GM18858 (cell line): ENCODE measurements around the gene CENPB.
"Not testable (repeated sequence)": the region's sequence is repeated elsewhere in the genome, so short reads cannot be mapped to it uniquely, and the experiment has no call there.

Source experiments
- ATAC-seq: cut with Tn5 transposase; IDR thresholded peaks from one replicate; pipeline ENCODE4 v1.9.1; 2021; ENCODE audit not compliant: unreplicated experiment

The CENPB gene

DNA sequence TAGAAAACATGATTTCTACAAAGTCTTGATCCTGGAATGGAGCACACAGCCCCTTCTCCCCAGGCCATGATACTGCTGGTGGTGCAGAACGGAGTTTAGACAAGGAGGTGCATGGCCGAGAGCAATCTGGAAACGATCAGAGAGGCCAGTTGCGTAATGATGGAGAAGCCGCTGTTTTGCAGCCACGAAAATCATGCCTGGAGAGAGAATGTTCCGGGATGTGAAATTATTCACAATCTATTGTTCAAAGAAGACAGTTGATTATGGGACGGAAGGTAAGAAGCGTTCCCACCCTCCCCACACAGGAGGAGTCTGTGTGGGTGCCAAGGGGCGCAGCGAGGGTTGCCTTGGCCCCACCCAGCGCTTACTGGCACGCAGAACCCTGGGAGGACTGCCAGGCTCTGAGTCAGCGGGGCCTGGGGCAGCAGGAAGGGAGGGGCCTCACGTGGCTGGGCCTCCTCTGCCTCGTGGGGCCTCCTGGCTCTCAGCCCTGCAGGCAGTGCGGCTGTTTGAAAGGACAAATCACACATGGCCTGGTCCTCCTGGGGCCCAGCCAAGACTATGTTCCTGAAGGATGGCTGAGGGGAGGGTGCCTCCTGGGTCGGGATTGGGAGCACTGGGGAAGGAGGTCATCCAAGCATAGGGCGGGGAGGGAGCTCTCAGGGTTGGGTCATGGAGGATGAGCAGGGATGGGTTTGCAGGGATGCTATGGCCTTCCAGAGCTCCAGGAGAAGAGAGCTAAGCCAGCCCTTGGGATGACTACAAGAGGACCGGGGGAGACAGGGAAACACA is 25.1 kb upstream of the CENPB start:
- ATAC-seq, result no peak

DNA sequence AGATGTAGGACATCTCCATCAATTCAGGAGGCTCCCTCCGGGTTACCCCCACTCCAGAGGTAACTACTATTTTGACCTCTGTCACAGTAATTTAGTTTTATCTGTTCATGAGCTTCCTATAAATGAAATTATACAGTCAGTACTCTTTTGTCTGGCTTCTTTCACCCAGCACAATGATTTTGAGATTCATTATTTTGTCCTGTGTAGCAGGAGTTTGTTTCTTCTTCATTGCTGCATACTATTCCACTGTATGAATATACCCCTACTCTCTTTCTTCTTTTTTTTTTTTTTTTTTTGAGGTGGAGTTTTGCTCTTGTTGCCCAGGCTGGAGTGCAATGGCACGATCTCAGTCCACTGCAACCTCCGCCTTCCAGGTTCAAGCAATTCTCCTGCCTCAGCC is 22.0 kb upstream of the CENPB start:
- ATAC-seq, result no peak

DNA sequence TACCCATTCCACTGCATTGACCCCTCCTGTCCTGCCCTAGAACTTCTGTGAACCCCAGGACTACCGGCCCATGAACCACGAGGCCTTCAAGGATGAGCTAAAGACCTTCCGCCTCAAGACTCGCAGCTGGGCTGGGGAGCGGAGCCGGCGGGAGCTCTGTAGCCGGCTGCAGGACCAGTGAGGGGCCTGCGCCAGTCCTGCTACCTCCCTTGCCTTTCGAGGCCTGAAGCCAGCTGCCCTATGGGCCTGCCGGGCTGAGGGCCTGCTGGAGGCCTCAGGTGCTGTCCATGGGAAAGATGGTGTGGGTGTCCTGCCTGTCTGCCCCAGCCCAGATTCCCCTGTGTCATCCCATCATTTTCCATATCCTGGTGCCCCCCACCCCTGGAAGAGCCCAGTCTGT is 18.2 kb upstream of the CENPB start:
- no peak for ATAC-seq

DNA sequence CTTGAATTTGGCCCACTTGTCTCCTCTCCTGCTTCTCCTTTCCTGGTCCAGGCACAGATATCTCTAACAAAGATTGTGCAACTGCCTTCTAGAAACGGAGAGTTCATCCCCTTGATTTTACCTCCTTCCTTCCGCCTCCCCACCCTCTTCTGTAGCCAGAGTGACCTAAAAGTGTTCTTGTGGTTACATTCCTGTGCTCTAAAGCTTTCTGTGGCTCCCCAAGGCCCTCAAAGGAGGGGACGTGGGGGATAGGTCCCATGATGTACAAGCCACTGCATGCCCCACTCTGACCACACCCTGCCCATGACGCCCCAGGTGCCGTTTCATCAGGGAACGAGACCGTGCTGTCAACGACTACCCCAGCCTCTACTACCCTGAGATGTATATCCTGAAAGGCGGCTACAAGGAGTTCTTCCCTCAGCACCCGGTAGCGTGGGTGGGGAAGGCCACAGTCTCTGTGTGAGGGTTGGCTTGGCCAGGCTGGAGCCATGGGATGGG is 17.8 kb upstream of the CENPB start:
- ATAC-seq, result no peak

DNA sequence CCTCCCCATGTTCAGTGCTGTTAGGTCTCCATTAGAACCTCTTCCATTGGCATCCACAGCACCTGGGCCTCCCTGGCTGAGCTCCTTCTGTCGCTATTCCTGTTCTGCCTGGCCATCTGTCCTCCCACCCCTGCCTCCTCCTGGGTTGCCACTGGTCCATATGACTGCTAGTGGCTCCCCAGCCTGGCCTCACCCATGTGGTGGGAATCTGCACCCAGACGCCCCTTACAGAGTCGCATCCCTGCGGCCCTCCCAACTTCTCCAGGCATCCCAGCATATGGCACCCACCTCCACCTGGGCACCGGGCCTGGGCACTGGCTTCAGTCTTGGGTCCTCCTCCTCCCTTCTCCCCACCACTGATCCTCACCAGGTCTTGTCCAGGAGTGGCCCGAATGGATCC is 17.3 kb upstream of the CENPB start:
- no peak for ATAC-seq

DNA sequence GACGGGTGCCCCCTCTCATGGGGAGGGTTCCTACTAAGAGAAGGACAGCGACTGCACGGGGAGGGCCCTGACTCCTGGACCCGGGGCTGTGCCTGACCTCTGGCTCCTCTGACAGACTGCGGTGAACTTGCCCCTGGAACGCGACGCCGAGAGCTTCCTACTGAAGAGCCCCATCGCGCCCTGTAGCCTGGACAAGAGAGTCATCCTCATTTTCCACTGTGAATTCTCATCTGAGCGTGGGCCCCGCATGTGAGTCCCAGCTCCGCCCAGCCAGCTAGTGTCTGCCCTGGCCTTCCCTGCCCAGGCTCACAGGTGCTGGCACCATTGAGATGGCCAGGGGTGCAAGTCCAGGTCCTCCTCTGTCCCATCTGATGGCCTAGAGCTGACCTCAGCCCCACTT is 16.7 kb upstream of the CENPB start:
- ATAC-seq, result no peak

DNA sequence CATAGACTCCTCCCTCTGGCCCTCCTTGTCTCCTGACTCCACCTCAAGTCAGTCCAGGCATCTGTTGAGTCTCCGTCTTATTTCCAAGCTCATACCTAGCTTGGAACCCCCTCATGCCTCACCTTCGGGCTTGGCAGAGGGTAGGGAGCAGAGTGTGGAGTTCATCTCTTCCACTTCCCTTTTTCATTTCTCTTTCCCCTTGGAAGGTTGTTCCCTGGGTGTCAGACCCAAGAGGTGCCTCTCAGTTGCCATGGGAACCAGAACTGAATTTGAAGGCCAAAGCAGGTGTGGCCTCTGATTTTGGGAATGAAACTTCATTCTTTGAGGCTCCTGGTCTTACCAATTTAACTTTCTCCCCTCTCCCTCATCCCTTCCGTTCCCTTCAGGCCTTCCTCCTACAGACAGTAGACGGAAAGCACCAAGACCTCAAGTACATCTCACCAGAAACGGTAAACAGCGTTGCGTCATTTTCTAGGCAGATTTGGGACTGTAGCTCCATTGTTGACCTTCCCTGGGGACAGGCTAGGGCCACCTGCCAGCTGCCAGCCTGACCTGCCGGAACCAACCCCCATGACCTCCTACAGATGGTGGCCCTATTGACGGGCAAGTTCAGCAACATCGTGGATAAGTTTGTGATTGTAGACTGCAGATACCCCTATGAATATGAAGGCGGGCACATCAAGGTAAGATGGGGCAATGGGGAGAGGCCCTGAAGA is 16.1 kb upstream of the CENPB start:
- ATAC-seq, result no peak

DNA sequence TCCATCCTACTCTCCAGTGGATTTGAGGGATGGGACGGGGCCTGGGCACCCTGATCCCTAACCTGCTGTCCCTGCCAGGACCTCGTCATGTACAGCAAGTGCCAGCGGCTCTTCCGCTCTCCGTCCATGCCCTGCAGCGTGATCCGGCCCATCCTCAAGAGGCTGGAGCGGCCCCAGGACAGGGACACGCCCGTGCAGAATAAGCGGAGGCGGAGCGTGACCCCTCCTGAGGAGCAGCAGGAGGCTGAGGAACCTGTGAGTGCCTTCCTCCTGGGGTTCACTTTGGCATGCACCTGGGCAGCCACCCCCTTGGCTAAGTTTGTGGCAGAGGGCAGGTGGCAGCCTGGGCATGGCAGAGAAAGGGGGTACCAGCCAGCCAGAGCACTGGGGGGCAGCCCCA is 15.3 kb upstream of the CENPB start:
- ATAC-seq, result no peak

DNA sequence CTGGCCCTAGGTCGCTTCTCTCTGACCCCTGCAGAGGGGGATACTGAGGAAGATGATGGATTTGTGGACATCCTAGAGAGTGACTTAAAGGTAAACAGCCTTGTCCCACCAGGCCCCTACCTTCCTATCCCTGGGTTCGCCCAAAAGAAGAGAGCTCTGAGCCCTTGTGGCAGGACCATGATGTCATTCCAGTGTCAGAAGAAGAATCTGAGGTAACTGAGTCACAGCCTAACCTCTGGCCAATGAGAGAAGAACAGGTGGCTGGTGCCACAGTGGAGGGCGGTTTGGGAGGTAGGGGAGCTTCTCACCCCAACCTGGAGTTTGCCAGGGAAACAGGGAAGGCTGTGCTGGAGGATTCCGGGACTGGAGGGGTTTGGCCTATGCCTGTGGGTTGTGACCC is 14.8 kb upstream of the CENPB start:
- ATAC-seq, result no peak

DNA sequence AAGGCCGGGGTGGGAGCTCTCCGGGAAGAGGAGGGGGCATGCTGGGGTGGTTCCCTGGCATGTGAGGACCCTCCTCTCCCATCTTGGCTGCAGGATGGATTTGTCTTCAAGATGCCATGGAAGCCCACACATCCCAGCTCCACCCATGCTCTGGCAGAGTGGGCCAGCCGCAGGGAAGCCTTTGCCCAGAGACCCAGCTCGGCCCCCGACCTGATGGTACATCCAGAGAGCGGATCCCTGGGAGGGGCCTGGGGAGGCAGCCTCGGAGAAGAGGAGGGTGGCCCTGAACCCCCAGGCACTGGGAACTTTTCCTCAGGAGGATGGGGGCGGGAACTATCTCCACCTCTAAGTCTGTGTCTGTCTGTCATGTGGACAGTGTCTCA is 14.3 kb upstream of the CENPB start:
- ATAC-seq, result no peak

DNA sequence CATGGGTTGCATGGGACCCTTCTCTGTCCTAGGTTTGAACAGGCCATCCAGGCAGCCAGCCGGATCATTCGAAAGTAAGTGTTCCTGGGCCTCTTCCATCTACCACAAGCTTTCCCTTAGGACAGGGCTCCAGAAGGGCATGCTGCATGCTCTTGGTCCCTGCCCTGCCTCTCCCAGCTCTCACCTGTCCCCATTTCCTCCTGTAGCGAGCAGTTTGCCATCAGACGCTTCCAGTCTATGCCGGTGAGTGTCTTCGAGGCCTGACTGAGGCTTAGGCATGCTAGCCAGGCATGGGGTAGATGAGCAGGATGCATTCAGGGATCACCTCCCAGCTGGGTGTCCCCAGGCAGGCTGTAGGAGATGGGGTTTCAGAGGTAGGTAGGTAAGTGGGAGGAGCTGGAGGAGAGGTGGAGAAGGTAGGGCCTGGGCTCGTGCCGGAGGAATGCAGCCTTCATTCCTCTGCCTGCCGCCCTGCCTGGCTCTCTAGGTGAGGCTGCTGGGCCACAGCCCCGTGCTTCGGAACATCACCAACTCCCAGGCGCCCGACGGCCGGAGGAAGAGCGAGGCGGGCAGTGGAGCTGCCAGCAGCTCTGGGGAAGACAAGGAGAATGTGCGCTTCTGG is 13.8 kb upstream of the CENPB start:
- no peak for ATAC-seq

DNA sequence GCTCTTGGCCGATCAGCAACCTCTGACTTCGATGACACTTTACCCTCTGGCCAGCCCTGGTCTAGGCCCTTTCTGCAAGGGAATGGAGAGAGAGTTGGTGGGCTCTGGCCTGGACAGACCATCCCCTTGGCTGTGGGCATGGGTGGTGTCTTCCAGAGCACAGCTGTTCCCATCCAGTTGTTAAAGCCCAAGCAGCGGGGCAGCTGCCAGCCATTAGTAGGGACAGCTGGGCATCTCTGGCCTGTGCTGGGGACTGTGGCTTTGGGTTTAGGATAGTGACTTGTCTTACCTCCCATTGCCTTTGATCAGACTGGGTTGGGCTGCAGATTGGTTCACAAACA is 12.3 kb upstream of the CENPB start:
- no peak for ATAC-seq

DNA sequence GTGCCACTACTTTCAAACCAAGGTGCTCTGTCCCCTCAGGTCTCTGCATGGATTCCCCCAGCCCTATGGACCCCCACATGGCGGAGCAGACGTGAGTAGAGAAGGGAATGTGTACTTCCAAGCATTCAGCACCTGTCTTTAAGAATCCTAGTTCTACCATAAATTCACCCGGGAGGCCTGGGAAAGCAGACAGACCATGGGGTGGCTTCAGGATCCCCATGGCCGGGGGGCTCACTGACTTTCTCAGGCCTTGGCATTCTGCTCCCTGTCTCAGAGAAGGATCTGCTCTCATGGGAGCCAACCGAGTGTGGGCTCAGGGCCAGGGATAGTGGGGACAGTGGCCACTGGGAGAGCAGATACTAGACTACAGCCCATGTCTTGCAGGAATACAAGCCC is 11.8 kb upstream of the CENPB start:
- no peak for ATAC-seq

DNA sequence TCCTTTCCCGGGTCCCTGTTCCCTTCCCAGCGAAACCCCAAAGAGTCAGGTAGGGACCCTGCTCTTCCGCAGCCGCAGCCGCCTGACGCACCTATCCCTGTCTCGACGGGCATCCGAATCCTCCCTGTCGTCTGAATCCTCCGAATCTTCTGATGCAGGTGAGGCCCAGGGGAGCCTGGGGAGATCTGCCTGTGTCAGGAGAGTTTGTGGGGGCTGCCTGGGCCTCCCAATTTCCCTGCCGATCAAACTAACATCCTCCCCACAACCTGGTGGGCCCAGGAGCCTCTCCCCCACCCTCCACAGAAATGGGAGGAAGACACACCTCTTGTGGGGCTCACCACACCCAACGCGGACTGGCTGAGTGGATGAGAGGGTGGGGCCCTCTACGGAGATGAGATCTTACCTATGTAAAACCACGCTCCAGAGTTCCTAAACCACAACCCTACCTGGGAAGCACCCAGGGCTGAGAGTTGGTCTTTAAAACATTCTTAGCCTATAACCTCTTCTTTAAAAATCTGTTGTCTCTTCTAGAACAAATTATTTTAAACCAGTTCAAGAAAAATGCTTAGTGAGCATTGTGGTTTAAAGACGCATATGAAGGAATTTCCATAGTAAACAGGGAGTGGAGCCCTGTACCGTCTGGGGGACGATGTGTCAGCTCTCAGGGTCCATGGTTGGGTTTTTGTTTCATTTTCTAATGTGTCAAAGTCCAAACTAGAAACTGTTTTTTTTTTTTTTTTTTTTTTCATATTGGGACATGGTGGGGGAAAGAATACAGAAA is 11.2 kb upstream of the CENPB start:
- ATAC-seq, result no peak

DNA sequence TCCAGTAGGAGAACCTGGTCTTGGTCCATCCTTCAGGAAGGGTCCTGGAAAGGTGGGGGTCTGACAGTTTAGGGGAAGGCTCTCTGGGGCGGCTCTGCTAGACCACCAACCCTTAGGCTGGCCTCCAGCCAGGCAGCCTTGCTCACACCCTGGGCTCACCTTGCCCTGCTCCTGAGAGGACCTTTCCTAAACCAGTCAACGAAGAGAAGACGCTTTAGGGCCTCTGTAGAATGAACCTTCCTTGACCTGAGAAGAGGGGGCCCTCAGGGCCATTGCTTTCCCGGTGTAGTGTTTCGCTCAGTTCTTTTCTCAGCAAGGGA is 10.6 kb upstream of the CENPB start:
- no peak for ATAC-seq

DNA sequence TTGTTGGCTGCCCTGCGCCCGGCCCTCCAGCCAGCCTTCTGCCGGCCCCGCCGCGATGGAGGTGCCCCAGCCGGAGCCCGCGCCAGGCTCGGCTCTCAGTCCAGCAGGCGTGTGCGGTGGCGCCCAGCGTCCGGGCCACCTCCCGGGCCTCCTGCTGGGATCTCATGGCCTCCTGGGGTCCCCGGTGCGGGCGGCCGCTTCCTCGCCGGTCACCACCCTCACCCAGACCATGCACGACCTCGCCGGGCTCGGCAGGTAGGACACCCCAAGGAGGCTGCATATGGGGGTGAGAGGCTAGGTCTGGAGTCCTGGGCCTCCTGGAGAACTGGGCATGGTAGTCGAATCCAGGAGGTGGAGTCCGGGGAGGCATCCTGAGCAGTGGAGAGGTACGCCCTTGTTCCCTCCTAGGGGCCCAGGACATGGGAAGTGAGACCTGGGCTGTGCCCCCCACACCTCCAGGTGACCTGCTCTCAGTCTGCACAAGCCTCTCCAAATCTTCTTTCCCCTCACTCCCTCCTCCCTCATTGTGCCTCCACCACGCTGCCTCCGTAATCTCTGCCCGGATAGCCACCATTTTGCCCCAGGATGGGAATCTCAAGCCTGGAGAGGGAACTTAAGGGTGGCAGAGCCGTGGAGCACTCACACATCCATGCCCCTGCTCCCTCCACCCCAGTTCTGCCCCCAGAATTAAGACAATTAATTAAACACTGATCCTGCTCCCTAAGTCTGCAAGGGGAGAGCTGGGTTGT is 10.1 kb upstream of the CENPB start:
- ATAC-seq, result no peak

DNA sequence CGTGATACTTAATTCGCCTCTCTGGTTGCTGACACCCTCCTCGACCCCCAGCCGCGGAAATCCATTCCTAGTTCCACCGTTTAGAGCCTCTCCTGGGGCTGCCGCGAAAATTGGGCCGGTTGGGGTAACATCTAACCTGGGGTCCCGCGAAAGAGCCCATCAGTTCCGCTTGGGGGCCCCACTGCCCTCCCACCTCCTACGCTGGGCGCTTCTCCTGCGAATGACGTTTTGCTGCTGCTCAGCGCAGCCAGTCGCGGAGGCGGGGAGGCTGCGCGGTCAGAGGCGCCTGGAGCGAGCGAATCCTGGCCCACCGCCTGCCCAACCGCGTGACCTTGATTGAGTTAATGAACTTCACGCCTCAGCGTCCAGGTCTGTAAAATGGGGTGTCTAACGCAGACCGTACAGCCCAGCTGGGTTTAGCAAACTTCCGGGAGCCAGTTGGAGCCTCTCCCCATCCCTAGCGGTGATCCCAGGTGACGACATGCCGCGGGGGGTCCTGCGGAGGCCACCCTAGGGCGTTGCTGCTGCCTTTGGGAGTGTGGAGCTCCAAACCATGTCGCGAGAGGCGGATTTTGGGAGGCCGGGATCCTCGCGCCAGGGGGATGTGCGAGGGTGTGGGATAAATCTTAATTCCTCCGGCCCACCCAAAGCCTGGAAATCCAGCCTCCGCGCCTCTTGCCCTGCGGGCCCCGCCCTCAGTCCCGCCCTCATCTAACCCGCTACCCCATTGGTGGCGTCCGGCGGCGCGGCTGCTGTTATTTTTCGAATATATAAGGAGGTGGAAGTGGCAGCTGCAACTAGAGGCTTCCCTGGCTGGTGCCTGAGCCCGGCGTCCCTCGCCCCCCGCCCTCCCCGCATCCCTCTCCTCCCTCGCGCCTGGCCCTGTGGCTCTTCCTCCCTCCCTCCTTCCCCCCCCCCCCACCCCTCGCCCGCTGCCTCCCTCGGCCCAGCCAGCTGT is 9.2 kb upstream of the CENPB start, which contains the start of gene CDC25B:
TSS of gene CDC25B (plus strand) at position 800 of the 958 bp plus-strand sequence. CDS start 222 bp downstream, outside the sequence.
- ATAC-seq, result peak; percentile 57

DNA sequence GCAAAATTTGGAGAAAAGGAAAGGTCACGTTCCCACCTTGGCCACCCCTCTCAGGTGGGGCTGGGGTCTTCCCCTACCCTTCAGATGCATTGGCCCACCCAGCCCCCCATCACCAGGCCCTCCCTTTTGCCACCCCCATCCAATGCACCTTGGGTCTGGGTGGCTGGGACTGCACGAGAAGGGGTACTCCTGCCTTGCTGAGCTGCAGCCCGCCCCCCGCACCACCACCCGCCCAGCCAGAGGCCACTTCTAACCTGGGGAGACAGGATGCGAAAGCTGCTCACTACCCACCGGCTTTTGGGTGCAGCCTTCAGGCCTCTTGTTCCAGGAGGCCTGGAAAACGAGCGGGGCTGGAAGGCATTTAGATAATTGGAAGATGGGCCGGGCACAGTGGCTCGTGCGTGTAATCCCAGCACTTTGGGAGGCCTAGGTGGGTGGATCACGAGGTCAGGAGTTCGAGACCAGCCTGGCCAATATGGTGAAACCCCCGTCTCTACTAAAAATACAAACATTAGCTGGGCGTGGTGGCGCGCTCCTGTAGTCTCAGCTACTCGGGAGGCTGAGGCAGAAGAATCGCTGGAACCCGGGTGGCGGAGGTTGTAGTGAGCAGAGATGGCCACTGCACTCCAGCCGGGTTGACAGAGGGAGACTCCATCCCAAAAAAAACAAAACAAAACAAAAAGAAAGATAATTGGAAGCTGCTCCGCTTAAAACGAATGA is 8.3 kb upstream of the CENPB start:
- no peak for ATAC-seq

DNA sequence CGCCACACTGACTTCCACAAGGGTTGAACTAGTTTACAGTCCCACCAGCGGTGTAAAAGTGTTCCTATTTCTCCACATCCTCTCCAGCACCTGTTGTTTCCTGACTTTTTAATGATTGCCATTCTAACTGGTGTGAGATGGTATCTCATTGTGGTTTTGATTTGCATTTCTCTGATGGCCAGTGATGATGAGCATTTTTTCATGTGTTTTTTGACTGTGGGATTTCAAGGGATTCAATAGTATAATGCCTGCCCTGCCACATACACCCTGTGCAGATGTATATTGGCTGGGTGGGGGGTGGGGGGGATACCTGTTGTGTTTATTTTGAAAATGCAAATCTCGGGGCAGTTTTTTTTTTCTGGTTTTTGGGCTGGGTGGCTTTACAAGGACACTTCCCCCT is 7.6 kb upstream of the CENPB start:
- not testable (repeated sequence) for ATAC-seq
